Right cardiac atrium (tissue), 5 donors: Measurements from ENCODE around the gene AMFR. TPM values are rescaled to one million over a fixed set of nuclear protein-coding genes. Genes with fewer than 3 reads are reported as not detected.

ENCODE experiments used
- ATAC-seq, 2 donors: fragments of 200-7000 bp; cut with Tn5 transposase; one replicate each; pipeline versions ENCODE4 v1.8.0 to v1.9.1; 2020; ENCODE audit warnings: moderate library complexity in 2 of 2, mild to moderate bottlenecking in 1 of 2
- DNase-seq, 3 donors: peaks; one replicate each; pipeline ENCODE4 v3.0.0-alpha.2; 2020
- H3K27ac ChIP-seq: one replicate; pipeline ENCODE4 v1.5.1; 2013; ENCODE audit warnings: mild to moderate bottlenecking, low read length, control low read depth, moderate library complexity
- H3K27me3 ChIP-seq: one replicate; pipeline ENCODE4 v1.6.1; 2013; ENCODE audit not compliant: control insufficient read depth, insufficient read depth
- H3K4me1 ChIP-seq: one replicate; pipeline ENCODE4 v1.6.1; 2013; ENCODE audit warnings: low read length; ENCODE audit not compliant: control insufficient read depth, insufficient read depth
- H3K4me3 ChIP-seq: one replicate; pipeline ENCODE4 v1.5.1; 2013; ENCODE audit warnings: low read length, control low read depth
- H3K9me3 ChIP-seq: one replicate; pipeline ENCODE4 v1.6.1; 2013; ENCODE audit warnings: low read length; ENCODE audit not compliant: control insufficient read depth
- WGBS: extraction: QIAGEN DNeasy Blood & Tissue Kit; methylation state at CpG from one replicate; pipeline ENCODE4 v1.1.7; 2013; 5-methylcytosine and 5-hydroxymethylcytosine counted together
- intact Hi-C, 4 donors: fragments of 100-400 bp; cut with DNase I; formaldehyde crosslinking; loops; one replicate each; pipeline versions ENCODE4 v1.11.0 to v1.14.0; 2022 to 2023
- polyA plus RNA-seq: library from polyadenylated mRNA; stranded (reverse); fragments of 200-250 nt; gene quantifications from one replicate; pipeline ENCODE4 v1.2.3, GENCODE V29; 2013
- total RNA-seq, 4 donors: library from RNA; stranded (reverse); fragmentation: NEBNext Ultra II Directional; extraction: Animal tissue kit (Norgen Biotek cat#: 25700); gene quantifications; one replicate each; pipeline ENCODE4 v1.2.1, GENCODE V29; 2021
- donor health status: healthy with polysubstance abuse.
- donor health status: DM: no; HTN: yes; CAD: no.
- donor health status: DM: no; HTN: no; CAD: no.
- donor health status: DM: no; HTN: yes; CAD: no; lungs with severe emphysema.
- donor health status: DM: yes; HTN: yes; CAD: no.

AMFR gene
- total and polyA plus RNA-seq, 5 donors: 52.3 to 103 (median 89.5) TPM

DNA sequence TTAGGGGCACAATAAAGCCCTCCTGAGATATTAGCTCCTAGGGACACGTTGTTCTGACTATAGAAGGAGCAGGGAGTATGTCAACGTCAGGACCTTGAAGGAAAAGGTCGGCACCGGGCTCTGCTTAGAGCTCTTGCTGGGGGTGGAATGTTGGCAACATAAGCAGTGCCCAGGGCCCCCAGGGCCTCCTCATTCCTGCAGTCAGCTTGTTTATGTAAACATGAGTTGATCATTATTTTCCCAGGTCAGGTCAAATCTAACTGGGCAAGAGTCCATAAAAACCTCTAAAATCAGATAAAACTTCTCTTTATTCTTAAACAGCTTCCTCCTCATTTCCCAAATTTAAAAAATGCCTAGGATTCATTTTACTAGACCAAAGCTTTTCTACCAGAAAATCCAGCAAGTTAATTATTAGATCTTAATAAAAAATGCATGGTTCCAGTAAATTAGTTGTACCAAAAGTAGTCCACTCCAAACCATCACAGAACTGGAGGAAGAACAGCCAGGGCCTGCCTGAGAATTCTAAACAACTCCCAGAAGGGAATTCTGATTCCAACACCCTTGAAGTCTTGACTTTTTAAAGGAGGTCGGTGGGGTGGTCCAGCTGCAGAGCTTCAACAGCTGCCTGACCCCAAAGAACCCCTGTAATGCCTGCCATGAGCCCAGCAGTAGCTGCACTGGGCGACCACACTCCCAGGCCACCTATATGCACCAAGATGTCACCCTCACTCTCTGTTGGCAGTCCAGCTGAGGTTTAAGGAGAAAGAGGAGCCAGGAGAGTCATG is 54.3 kb downstream of the AMFR start:
- WGBS: 39% methylated on average over 6 of the region's 6 CpGs
- H3K4me3 ChIP-seq: no peak overlapping the region
- H3K9me3 ChIP-seq: no peaks in the 10 kb centered on the region
- ATAC-seq: peak in 1 of 2 donors; percentile 58
- H3K27me3 ChIP-seq: no peaks in the 10 kb centered on the region
- H3K27ac ChIP-seq: no peak overlapping the region
- H3K4me1 ChIP-seq: peaks cover 8% of the 10 kb centered on the region
- DNase-seq: no peak
- intact Hi-C loops: no loop called here

GRCh38 chr16:56370185-56370874 is 55.0 kb downstream of the AMFR start:
- H3K27ac ChIP-seq: no peak overlapping the region
- no peak for ATAC-seq
- H3K4me1 ChIP-seq: peaks cover 8% of the 10 kb centered on the region
- H3K9me3 ChIP-seq: no peaks in the 10 kb centered on the region
- no peak overlapping the region for H3K4me3 ChIP-seq
- WGBS: 83% methylated on average over 2 of the region's 2 CpGs
- intact Hi-C loops: no loop called here
- H3K27me3 ChIP-seq: no peaks in the 10 kb centered on the region
- no peak for DNase-seq

- H3K4me1 ChIP-seq: peaks cover 8% of the 10 kb centered on the region
- 94% methylated on average over 5 of the region's 5 CpGs for WGBS
Observed at GRCh38 chr16:56369202-56369601, 56.1 kb downstream of the AMFR start.

DNA sequence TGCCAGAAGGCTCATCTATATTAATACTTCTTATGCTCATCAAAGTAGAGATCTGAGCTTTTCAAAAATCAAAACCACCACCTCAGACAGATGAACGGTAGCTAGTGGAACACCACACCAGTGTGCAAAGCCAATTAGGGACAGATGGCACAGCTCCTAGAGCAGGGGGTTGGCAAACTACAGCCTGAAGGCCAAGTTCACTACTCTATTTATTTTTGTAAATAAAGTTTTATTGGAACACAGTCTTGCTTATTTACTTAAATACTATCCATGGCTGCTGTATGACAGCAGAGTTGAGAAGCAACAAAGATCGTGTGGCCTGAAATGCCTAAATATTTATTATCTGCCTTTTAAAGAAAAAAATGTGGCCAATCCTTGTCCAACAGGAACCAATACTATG is 56.8 kb downstream of the AMFR start:
- Histone ChIP-seq H3K9me3 (no peaks in the 10 kb centered on the region), H3K27ac (no peak overlapping the region), H3K4me3 (no peak overlapping the region), H3K27me3 (no peaks in the 10 kb centered on the region), H3K4me1 (peaks cover 8% of the 10 kb centered on the region)
- no peak for ATAC-seq
- intact Hi-C loops: no loop called here
- DNase-seq: no peak
- 97% methylated on average over 2 of the region's 2 CpGs for WGBS

More at GRCh38 chr16:56369202-56369601, 56.1 kb downstream of the AMFR start:
- DNase-seq (no peak), ATAC-seq (no peak)
- intact Hi-C loops: no loop called here
- Histone ChIP-seq H3K9me3 (no peaks in the 10 kb centered on the region), H3K27ac (no peak overlapping the region), H3K4me3 (no peak overlapping the region), H3K27me3 (no peaks in the 10 kb centered on the region)

DNA sequence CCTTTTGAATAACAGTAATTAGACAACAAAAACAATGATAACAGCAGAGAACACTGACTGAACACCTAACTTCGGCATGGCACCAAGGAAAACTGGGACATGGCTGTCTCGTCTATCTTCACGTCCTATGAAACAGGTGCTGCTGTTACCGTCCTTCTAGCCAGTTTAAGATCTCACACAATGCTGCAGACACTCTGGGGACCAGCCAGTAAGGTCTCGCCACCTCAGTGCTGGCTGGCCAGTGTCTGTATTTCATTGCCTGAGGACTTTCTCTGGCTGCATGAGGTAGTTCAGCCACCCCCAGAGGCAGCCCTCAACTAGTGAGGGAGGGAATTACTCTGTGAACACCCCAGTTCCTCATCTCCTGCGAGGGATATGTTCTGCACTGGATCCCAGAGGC is 57.6 kb downstream of the AMFR start:
- ATAC-seq (no peak), DNase-seq (no peak)
- Histone ChIP-seq H3K27ac (no peak overlapping the region), H3K4me3 (no peak overlapping the region), H3K9me3 (no peaks in the 10 kb centered on the region), H3K4me1 (peaks cover 8% of the 10 kb centered on the region), H3K27me3 (no peaks in the 10 kb centered on the region)
- 97% methylated on average over 6 of the region's 6 CpGs for WGBS
- intact Hi-C loops: no loop called here

DNA sequence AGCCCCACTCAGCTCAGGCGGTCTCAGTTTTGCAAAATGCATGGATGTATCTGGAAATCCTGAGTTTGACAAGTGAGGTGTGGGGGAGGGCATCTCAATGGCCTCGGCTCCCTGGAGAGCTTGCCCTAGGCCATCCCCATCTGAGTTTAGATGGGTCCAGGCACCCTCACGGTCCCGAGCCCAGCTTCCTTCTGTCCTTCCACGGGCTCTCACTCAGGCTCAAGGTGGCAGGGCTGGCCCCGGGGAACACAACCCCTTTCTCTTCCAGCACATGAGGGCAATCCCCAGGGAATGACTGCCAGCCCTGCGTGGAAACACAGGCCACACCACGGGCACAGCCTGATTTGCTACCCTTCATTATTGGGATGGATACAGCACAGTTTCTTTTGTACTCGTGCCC is 58.4 kb downstream of the AMFR start:
- H3K4me3 ChIP-seq: no peak overlapping the region
- 93% methylated on average over 9 of the region's 9 CpGs for WGBS
- H3K27me3 ChIP-seq: no peaks in the 10 kb centered on the region
- H3K9me3 ChIP-seq: no peaks in the 10 kb centered on the region
- H3K4me1 ChIP-seq: peaks cover 8% of the 10 kb centered on the region
- DNase-seq (peak in 1 of 3 donors; percentile 34), ATAC-seq (no peak)
- intact Hi-C loops: no loop called here
- no peak overlapping the region for H3K27ac ChIP-seq

GRCh38 chr16:56365552-56365951 is 59.8 kb downstream of the AMFR start:
- ATAC-seq: no peak
- Histone ChIP-seq H3K4me3 (no peak overlapping the region), H3K27me3 (no peaks in the 10 kb centered on the region), H3K4me1 (peaks cover 2% of the 10 kb centered on the region), H3K9me3 (no peaks in the 10 kb centered on the region), H3K27ac (no peak overlapping the region)
- 90% methylated on average over 7 of the region's 7 CpGs for WGBS
- intact Hi-C loops: no loop called here
- no peak for DNase-seq

DNA sequence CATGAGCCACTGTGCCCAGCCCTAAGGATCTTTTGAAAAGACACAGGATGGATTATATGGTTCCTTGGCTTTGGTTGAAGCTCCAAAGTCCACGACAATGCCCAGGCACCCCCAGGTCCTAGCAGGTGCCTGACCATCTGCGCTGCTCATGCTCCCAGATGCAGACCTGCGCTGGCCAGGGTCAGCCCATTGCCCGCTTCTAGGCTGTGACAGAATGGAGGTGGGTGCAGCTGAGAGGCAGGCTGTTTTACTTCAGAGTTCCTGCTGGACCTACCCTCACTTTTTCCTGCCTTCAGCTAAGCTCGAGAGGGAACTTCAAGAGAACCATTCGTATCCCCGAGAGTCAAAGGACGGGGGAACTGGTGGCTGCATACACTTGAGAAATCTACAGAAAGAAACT is 60.5 kb downstream of the AMFR start:
- Histone ChIP-seq H3K27ac (no peak overlapping the region), H3K4me1 (no peaks in the 10 kb centered on the region), H3K27me3 (no peaks in the 10 kb centered on the region), H3K9me3 (no peaks in the 10 kb centered on the region), H3K4me3 (no peak overlapping the region)
- WGBS: 98% methylated on average over 8 of the region's 8 CpGs
- peak in 1 of 3 donors; percentile 39 for DNase-seq
- intact Hi-C loops: no loop called here
- no peak for ATAC-seq

GRCh38 chr16:56363781-56364565 is 61.4 kb downstream of the AMFR start:
- intact Hi-C loops: no loop called here
- H3K27me3 ChIP-seq: no peaks in the 10 kb centered on the region
- WGBS: 94% methylated on average over 26 of the region's 26 CpGs
- no peaks in the 10 kb centered on the region for H3K4me1 ChIP-seq
- H3K4me3 ChIP-seq: no peak overlapping the region
- no peak for ATAC-seq
- H3K9me3 ChIP-seq: no peaks in the 10 kb centered on the region
- no peak overlapping the region for H3K27ac ChIP-seq
- DNase-seq: peak in 1 of 3 donors; percentile 39

DNA sequence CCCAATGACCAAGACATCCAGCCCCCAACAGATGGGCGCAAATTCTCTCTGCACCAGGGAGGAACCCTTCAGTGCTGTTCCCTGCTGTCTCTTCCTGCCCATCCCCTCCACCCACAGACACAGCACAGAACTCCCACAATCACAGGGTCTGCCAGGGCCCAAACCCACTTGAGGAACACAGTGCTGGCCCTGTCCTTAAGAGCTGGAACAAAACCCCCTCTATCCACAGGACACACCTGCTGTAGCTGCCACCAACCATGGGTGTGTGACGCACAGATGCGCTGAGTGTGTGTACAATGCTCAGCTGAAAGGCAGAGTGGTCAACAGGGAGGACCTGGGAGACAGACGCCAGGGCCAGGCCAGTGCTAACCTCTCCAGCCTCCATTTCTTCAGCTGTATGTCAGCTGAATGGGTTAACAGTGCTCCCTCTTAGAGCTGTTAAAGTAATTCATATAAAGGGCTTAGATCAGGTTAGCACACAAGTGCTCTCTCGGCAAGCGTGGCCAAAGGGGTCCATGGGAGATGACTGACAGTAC is 62.1 kb downstream of the AMFR start:
- Histone ChIP-seq H3K9me3 (no peaks in the 10 kb centered on the region), H3K4me1 (no peaks in the 10 kb centered on the region), H3K27ac (no peak overlapping the region), H3K27me3 (no peaks in the 10 kb centered on the region), H3K4me3 (no peak overlapping the region)
- intact Hi-C loops: no loop called here
- DNase-seq (no peak), ATAC-seq (no peak)
- WGBS: 92% methylated on average over 6 of the region's 6 CpGs

DNA sequence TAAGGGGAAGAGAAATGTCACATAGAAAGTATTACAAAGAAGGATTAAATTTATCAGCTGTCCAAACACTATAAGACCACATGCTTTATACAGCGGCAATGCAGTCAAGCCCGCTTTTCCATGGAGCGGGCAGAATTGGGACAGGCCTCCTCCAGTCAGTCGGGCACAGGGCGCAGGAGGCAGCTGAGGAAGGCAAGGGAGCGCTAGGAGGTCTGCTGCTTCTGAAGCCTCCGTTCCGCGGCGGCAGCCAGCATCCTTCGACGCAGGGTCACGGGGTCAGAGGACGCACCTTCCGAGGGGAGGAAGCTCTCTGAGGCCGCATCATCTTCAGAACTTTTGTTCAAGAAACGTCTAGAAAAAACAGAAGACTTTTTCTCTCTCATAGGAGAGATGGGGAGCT is 62.6 kb downstream of the AMFR start:
- 95% methylated on average over 17 of the region's 17 CpGs for WGBS
- Histone ChIP-seq H3K4me1 (no peaks in the 10 kb centered on the region), H3K27ac (no peak overlapping the region), H3K9me3 (no peaks in the 10 kb centered on the region), H3K4me3 (no peak overlapping the region), H3K27me3 (no peaks in the 10 kb centered on the region)
- intact Hi-C loops: no loop called here
- no peak for ATAC-seq
- DNase-seq: no peak
